HEK293 (cell line): ENCODE data around the gene SSH3.

Experiments
- CTCF ChIA-PET: fragments of 350-600 bp; formaldehyde crosslinking; extraction: SDS; loops from one replicate; lab custom pipeline; 2021; ENCODE audit warnings: antibody characterized with exemption; lab: Yijun Ruan, JAX
- POLR2A ChIA-PET: fragments of 300-600 bp; formaldehyde crosslinking; extraction: SDS; loops from one replicate; lab custom pipeline; 2020; ENCODE audit warnings: antibody characterized with exemption, inconsistent platforms; lab: Yijun Ruan, JAX
- H3K27ac ChIP-seq: fragments of 200-500 bp; sonication (Bioruptor generic); 2 replicates; pipeline ENCODE4 v1.5.1; 2014; ENCODE audit warnings: low read depth, low read length, control low read depth, inconsistent platforms; ENCODE audit errors: extremely low read depth
- H3K36me3 ChIP-seq, 2 experiments: fragments of 200-500 bp in 1 of 2; sonication (Bioruptor generic) in 1 of 2; 1 replicate in 1 of 2; 2 replicates in 1 of 2; pipeline ENCODE4 v1.5.1; 2014 to 2017; ENCODE audit warnings: inconsistent platforms in 2 of 2, low read length in 2 of 2; ENCODE audit not compliant: control insufficient read depth in 2 of 2, insufficient read depth in 1 of 2
- H3K4me1 ChIP-seq: fragments of 200-500 bp; sonication (Bioruptor generic); 2 replicates; pipeline ENCODE4 v1.5.1; 2014; ENCODE audit warnings: mild to moderate bottlenecking, low read length, inconsistent platforms; ENCODE audit not compliant: control insufficient read depth, insufficient read depth
- H3K4me3 ChIP-seq: 2 replicates; pipeline ENCODE4 v1.5.1; 2011; ENCODE audit warnings: low read depth, mild to moderate bottlenecking, control low read depth, low read length, moderate library complexity
- H3K9me3 ChIP-seq: fragments of 200-500 bp; sonication (Bioruptor generic); 2 replicates; pipeline ENCODE4 v1.5.1; 2014; ENCODE audit warnings: low read depth, low read length, inconsistent platforms; ENCODE audit not compliant: control insufficient read depth, insufficient read depth
- GLI4 ChIP-seq: fragments of 450-650 bp; formaldehyde crosslinking; IDR thresholded peaks from 2 replicates; pipeline ENCODE4 v1.5.1; 2016; ENCODE audit warnings: missing biosample characterization, missing genetic modification characterization
- ZIC2 ChIP-seq: fragments of 450-650 bp; formaldehyde crosslinking; IDR thresholded peaks from 2 replicates; pipeline ENCODE4 v1.5.1; 2016; ENCODE audit warnings: missing biosample characterization, missing genetic modification characterization
- ZNF138 ChIP-seq: fragments of 450-650 bp; formaldehyde crosslinking; IDR thresholded peaks from 2 replicates; pipeline ENCODE4 v1.5.1; 2016; ENCODE audit warnings: missing biosample characterization, missing genetic modification characterization, borderline replicate concordance
- ZNF37A ChIP-seq: fragments of 450-650 bp; IDR thresholded peaks from 2 replicates; pipeline ENCODE4 v1.5.1; 2018; ENCODE audit warnings: missing biosample characterization, missing genetic modification characterization
- ZNF561 ChIP-seq: fragments of 450-650 bp; IDR thresholded peaks from 2 replicates; pipeline ENCODE4 v1.5.1; 2018; ENCODE audit warnings: missing biosample characterization, missing genetic modification characterization, borderline replicate concordance
- ZNF624 ChIP-seq: fragments of 450-650 bp; formaldehyde crosslinking; IDR thresholded peaks from 2 replicates; pipeline ENCODE4 v1.5.1; 2017; ENCODE audit warnings: missing biosample characterization, missing genetic modification characterization
- ZNF747 ChIP-seq: fragments of 450-650 bp; formaldehyde crosslinking; IDR thresholded peaks from 2 replicates; pipeline ENCODE4 v1.5.1; 2016; ENCODE audit warnings: missing biosample characterization, missing genetic modification characterization
- TF ChIP-seq, protein P1 (sequence below): fragments of 450-650 bp; formaldehyde crosslinking; IDR thresholded peaks from 2 replicates; pipeline ENCODE4 v1.5.1; 2016; ENCODE audit warnings: missing biosample characterization, missing genetic modification characterization
- TF ChIP-seq, protein P2 (sequence below): fragments of 450-650 bp; formaldehyde crosslinking; IDR thresholded peaks from 2 replicates; pipeline ENCODE4 v1.5.1; 2016; ENCODE audit warnings: missing biosample characterization, missing genetic modification characterization

SSH3 gene

DNA sequence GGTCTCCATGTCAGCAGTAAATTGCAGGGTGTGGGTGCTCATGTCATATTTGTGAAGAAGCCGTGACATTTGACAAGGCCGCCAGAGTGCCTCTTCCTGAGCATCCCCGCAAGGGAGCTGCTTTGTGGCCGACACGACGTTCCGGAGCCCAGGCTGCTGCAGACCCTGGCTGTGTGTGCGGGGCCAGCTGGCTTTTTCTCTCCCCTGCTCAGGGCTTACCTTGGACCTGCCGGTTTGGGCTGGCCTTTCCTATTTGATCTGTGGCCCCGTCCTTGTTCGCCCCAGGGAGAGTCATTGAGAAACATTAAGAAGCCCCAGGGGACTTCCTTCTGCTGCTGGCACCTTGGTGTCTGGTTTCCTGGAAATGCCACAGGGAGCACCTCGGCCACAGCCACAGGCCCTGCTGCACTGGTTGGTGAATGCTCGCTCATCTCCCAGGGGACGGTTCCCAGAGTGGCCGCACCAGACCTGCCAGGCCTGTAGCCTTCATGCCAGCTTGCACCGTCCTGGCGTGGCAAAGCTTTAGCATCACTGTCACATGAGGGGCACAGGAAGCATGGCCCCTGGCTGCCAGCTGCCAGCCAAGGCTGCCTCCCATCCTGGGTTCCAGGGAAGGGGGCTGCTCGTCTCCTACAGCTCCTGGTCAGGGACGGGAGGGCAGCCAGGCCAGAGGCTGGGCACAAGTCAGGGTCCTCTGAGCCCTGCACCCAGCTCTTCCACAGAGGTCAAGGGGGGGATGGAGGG is 31.6 kb upstream of the SSH3 start (continued):
- peak; percentile 55 for TF ChIP-seq ZIC2

DNA sequence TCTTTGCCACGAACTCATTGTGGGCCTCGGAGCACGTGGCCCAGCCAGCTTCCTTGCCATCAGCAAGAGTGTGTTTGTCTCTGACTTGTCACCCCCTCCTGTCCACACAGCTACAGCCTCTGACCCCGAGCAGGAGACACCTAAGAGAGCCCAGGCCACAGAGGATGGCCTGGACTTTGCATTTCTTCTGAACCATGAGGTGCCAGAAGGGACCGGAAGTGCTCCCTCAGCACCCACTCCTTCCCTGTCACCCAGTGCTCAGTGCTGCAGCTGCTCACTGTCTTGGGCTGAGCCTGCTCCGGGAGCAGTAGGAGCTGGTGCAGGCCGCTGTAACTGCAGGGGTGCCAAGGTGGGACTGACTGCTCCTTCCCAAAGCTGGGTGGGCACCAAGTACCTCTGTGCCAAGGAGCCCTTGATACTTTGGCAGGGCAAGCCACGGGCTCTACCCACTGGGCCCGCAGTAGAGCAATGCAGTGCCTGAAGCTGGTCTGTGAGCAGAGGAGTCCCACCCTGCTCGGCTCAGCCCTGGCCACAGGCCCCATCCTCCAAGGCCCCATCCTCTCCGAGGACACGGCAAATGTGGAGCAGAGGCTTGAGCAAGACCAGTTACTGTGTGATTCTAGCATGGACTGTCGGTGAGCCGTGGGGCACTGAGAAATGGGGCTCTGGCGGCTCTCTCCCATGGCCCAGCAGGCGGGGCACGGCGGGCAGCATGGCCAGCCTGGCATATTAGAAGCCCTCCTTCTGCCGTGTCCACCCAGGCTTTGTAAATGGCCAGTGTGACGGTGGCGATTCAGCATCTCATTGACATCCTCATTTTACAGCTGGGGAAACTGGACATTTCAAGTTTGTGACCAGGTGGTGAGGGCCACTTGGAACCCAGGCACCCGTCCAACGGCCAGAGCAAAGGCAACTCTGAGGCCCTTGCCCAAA is 30.7 kb upstream of the SSH3 start:
- Histone ChIP-seq H3K4me3 (no peak overlapping the region), H3K9me3 (no peaks in the 10 kb centered on the region), H3K4me1 (peaks cover 4% of the 10 kb centered on the region), H3K27ac (no peak overlapping the region), H3K36me3 (peaks cover 0 to 58% of the 10 kb centered on the region in 2 experiments; a peak in 1 of 3 replicates)
- ChIA-PET POLR2A (interaction anchor here (0.8 to 1.2 kb wide), 2 partner anchors 16 to 33 kb away, joined by 3 read pairs; partner anchors contain the start of gene ANKRD13D), CTCF (interaction anchor here (0.6 to 1.5 kb wide), 2 partner anchors 10 to 298 kb away, joined by 3 to 11 read pairs; no protein-coding TSS in a partner anchor)
- TF ChIP-seq ZNF37A (no peak), ZNF138 (tag by site-specific recombination) (no peak), ZNF561 (tag by site-specific recombination) (no peak), ZNF747 (tag by site-specific recombination) (no peak)
- TF ChIP-seq, protein P1, sequence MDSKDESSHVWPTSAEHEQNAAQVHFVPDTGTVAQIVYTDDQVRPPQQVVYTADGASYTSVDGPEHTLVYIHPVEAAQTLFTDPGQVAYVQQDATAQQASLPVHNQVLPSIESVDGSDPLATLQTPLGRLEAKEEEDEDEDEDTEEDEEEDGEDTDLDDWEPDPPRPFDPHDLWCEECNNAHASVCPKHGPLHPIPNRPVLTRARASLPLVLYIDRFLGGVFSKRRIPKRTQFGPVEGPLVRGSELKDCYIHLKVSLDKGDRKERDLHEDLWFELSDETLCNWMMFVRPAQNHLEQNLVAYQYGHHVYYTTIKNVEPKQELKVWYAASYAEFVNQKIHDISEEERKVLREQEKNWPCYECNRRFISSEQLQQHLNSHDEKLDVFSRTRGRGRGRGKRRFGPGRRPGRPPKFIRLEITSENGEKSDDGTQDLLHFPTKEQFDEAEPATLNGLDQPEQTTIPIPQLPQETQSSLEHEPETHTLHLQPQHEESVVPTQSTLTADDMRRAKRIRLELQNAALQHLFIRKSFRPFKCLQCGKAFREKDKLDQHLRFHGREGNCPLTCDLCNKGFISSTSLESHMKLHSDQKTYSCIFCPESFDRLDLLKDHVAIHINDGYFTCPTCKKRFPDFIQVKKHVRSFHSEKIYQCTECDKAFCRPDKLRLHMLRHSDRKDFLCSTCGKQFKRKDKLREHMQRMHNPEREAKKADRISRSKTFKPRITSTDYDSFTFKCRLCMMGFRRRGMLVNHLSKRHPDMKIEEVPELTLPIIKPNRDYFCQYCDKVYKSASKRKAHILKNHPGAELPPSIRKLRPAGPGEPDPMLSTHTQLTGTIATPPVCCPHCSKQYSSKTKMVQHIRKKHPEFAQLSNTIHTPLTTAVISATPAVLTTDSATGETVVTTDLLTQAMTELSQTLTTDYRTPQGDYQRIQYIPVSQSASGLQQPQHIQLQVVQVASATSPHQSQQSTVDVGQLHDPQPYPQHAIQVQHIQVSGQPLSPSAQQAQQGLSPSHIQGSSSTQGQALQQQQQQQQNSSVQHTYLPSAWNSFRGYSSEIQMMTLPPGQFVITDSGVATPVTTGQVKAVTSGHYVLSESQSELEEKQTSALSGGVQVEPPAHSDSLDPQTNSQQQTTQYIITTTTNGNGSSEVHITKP (tag by site-specific recombination): no peak
- TF ChIP-seq, protein P2, sequence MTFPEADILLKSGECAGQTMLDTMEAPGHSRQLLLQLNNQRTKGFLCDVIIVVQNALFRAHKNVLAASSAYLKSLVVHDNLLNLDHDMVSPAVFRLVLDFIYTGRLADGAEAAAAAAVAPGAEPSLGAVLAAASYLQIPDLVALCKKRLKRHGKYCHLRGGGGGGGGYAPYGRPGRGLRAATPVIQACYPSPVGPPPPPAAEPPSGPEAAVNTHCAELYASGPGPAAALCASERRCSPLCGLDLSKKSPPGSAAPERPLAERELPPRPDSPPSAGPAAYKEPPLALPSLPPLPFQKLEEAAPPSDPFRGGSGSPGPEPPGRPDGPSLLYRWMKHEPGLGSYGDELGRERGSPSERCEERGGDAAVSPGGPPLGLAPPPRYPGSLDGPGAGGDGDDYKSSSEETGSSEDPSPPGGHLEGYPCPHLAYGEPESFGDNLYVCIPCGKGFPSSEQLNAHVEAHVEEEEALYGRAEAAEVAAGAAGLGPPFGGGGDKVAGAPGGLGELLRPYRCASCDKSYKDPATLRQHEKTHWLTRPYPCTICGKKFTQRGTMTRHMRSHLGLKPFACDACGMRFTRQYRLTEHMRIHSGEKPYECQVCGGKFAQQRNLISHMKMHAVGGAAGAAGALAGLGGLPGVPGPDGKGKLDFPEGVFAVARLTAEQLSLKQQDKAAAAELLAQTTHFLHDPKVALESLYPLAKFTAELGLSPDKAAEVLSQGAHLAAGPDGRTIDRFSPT (tag by site-specific recombination): no peak

DNA sequence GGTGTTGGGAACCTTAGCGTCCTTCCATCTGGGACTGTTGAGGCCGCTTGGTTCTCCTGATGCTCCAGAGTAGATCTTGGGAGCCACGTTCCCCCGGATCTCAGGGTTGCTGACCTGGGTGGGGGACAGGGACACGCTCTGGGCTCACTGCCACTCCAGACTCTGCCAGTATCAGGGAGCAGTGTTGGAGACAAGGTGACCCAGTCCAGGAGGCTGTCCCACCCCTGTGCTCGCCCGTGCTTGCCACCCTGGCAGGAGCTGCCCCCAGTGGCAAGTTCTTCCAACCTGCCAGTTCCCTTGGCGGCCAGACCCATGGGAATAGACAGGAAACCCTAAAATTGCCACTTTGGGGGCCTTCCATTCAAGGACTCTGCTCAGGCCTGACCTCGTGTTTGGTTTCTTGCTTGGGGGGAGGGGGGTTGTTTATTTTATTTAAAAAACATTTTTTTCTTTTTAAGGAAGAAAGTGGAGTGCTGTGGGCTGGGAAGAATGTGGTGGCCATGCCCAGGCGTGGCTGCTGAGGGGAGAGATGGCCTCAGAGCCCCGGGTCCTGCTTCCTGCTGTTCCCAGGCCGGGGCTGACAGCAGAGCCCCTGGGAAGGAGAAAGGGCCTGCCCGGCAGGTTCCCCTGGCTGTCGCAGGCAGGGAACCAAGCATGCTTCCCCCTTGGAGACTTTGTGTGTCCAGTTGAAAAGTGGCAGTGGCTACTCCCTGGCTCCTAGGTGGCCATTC is 29.9 kb upstream of the SSH3 start:
- CTCF ChIA-PET: interaction anchor here (1.5 kb wide), 1 partner anchor 11 kb away, joined by 11 read pairs; no protein-coding TSS in a partner anchor
- Histone ChIP-seq H3K36me3 (peaks cover 0 to 55% of the 10 kb centered on the region in 2 experiments; a peak in 1 of 3 replicates), H3K4me3 (no peak overlapping the region), H3K27ac (no peak overlapping the region), H3K4me1 (peaks cover 4% of the 10 kb centered on the region), H3K9me3 (no peaks in the 10 kb centered on the region)
- TF ChIP-seq GLI4: no peak
- TF ChIP-seq ZIC2: peak; percentile 81
- TF ChIP-seq ZNF624 (tag by site-specific recombination): no peak
- POLR2A ChIA-PET: no interaction called here
